Measurements from ENCODE around the gene EFNA5.

DNA sequence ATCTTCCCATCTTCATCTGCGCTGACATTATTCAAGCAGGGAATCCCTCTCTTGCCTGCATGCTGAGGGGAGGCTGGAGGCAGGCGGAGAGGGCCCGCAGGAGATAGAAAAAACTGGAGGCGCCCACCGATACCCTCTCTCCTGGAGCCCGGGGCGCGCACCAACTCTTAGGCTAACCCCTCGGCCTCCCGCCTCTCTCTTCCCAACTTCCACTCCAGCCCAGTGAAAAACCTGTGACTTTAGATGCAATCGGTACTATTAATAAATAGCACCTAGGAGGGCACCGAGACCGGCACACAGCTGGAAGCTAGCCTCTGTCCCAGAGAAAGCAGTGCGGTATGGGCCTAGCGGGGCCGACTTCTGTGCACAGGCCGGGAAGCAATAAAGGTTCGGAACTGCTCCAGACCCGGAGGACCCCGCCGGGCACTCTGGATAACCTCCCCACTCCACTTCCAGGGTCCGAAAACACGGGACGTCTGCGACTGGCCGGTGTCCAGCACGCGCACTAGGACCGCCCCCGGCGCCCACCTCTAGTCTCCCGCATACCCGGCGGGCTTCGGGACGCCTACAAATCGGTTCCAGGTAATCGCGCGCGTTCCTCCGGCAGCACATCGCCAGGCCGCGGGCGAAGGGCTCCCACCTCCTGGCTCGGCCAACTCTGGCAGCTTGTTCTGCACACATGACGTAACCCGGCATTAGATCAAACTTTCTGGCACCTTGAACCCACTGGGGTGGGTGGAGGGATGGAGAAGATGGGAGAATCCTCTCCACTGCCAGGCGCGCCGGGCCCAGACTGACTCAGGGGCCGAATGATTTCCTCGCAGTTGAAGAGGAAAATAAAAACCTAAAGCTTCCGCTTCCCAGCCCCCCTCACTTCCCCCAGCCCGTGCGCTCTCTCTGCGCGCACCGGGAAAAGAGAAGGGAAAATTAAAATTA, 1.4 kb downstream of the EFNA5 start:
- TF ChIP-seq POLR2A (IDR thresholded peaks at IDR 0.05; ENCODE audit: low read depth, low read length) (no peak), TAF1 (IDR thresholded peaks at IDR 0.05; ENCODE audit: low read depth, low read length) (no peak)
